Neural progenitor cell (in vitro differentiated cells): Measurements from ENCODE around the gene UCN2. TPM values are rescaled to one million over a fixed set of nuclear protein-coding genes. Genes with fewer than 3 reads are reported as not detected.

ENCODE experiments used
- DNase-seq: peaks from one replicate; pipeline ENCODE4 v3.0.0-alpha.2; 2016; ENCODE audit warnings: low spot score
- H2AFZ ChIP-seq: fragments of 200-600 bp; sonication (generic); replicated peaks from 2 replicates; pipeline ENCODE4 v1.6.1; 2016; ENCODE audit warnings: antibody characterized with exemption
- H3F3A ChIP-seq: fragments of 200-600 bp; sonication (generic); 2 replicates; pipeline ENCODE4 v1.6.1; 2016; ENCODE audit warnings: antibody characterized with exemption, low read depth
- H3K27ac ChIP-seq: fragments of 200-600 bp; sonication (generic); 2 replicates; pipeline ENCODE4 v1.5.1; 2016; ENCODE audit warnings: mild to moderate bottlenecking
- H3K27me3 ChIP-seq: fragments of 200-600 bp; sonication (generic); 2 replicates; pipeline ENCODE4 v1.6.1; 2016; ENCODE audit warnings: mild to moderate bottlenecking, moderate library complexity
- H3K36me3 ChIP-seq: fragments of 200-600 bp; sonication (generic); 2 replicates; pipeline ENCODE4 v1.5.1; 2016
- H3K4me1 ChIP-seq: fragments of 200-600 bp; sonication (generic); 2 replicates; pipeline ENCODE4 v1.6.1; 2016; ENCODE audit warnings: mixed run types
- H3K4me2 ChIP-seq: fragments of 200-600 bp; sonication (generic); 2 replicates; pipeline ENCODE4 v1.6.1; 2016
- H3K4me3 ChIP-seq: fragments of 200-600 bp; sonication (generic); 2 replicates; pipeline ENCODE4 v1.5.1; 2016
- H3K79me2 ChIP-seq: fragments of 200-600 bp; sonication (generic); 2 replicates; pipeline ENCODE4 v1.6.1; 2016; ENCODE audit warnings: low read depth
- H3K9ac ChIP-seq: fragments of 200-600 bp; sonication (generic); 2 replicates; pipeline ENCODE4 v1.6.1; 2016
- H3K9me3 ChIP-seq: fragments of 200-600 bp; sonication (generic); 2 replicates; pipeline ENCODE4 v1.5.1; 2016; ENCODE audit warnings: low read depth
- H4K20me1 ChIP-seq: fragments of 200-600 bp; sonication (generic); 2 replicates; pipeline ENCODE4 v1.6.1; 2016; ENCODE audit warnings: low read depth
- H3K27ac Mint-ChIP-seq: 3 replicates; pipeline ENCODE4 v1.8.0; 2021; ENCODE audit warnings: mixed read lengths
- H3K27me3 Mint-ChIP-seq: 2 replicates; pipeline ENCODE4 v1.8.0; 2022; ENCODE audit warnings: low read depth, mild to moderate bottlenecking, inconsistent platforms, moderate library complexity, mixed read lengths; ENCODE audit not compliant: insufficient read depth
- H3K36me3 Mint-ChIP-seq: 3 replicates; pipeline ENCODE4 v1.8.0; 2021; ENCODE audit warnings: mixed read lengths
- H3K4me1 Mint-ChIP-seq: 3 replicates; pipeline ENCODE4 v1.8.0; 2021; ENCODE audit warnings: mixed read lengths
- H3K4me3 Mint-ChIP-seq: 3 replicates; pipeline ENCODE4 v1.8.0; 2021; ENCODE audit warnings: mild to moderate bottlenecking, moderate library complexity, mixed read lengths
- H3K9me3 Mint-ChIP-seq: 3 replicates; pipeline ENCODE4 v1.8.0; 2020; ENCODE audit warnings: mixed read lengths
- CTCF ChIP-seq: fragments of 200-600 bp; sonication (generic); IDR thresholded peaks from 2 replicates; pipeline ENCODE4 v1.5.1; 2017; ENCODE audit warnings: antibody characterized with exemption, mild to moderate bottlenecking
- EZH2 ChIP-seq: fragments of 200-600 bp; sonication (generic); IDR thresholded peaks from 2 replicates; pipeline ENCODE4 v1.6.1; 2017; ENCODE audit warnings: antibody characterized with exemption, mild to moderate bottlenecking, moderate library complexity
- EZH2phosphoT487 ChIP-seq: fragments of 200-600 bp; sonication (generic); IDR thresholded peaks from 2 replicates; pipeline ENCODE4 v1.6.1; 2017; ENCODE audit warnings: antibody characterized with exemption
- total RNA-seq: library from RNA; depleted of rRNA; stranded (reverse); fragments of >200 nt; gene quantifications from 2 replicates; pipeline ENCODE4 v1.2.3, GENCODE V29; 2015; ENCODE audit warnings: low replicate concordance

The UCN2 gene
- total RNA-seq, 1 donor from 2014 or later = not detected

- Histone ChIP-seq H3K4me1 (no peaks in the 10 kb centered on the region), H3F3A (no peaks in the 10 kb centered on the region), H3K4me3 (no peak overlapping the region), H3K9ac (no peak overlapping the region), H3K9me3 (no peaks in the 10 kb centered on the region), H4K20me1 (no peaks in the 10 kb centered on the region), H2AFZ (no peak overlapping the region), H3K79me2 (no peaks in the 10 kb centered on the region), H3K27ac (no peak overlapping the region), H3K27me3 (no peaks in the 10 kb centered on the region), H3K36me3 (no peaks in the 10 kb centered on the region), H3K4me2 (no peak overlapping the region)
- Mint-ChIP-seq H3K4me3 (no peak overlapping the region), H3K9me3 (no peaks in the 10 kb centered on the region), H3K27me3 (no peaks in the 10 kb centered on the region), H3K36me3 (peaks cover 5% of the 10 kb centered on the region), H3K4me1 (no peaks in the 10 kb centered on the region), H3K27ac (peak overlapping the region; percentile 33)
- DNase-seq = no peak
- TF ChIP-seq EZH2phosphoT487 = no peak
- TF ChIP-seq CTCF = no peak
- no peak for TF ChIP-seq EZH2
These were observed 44.8 kb downstream of the UCN2 start for GRCh38 chr3:48518638-48519276.

GRCh38 chr3:48518069-48518468, 45.5 kb downstream of the UCN2 start:
- no peak overlapping the region for H3K27ac ChIP-seq
- H3K9ac ChIP-seq = no peak overlapping the region
- H3K4me3 ChIP-seq = no peak overlapping the region
- H3K27ac Mint-ChIP-seq = no peak overlapping the region
- no peaks in the 10 kb centered on the region for H3K9me3 ChIP-seq
- no peaks in the 10 kb centered on the region for H3K79me2 ChIP-seq
- H3F3A ChIP-seq = no peaks in the 10 kb centered on the region
- no peaks in the 10 kb centered on the region for H3K4me1 ChIP-seq
- no peaks in the 10 kb centered on the region for H3K27me3 Mint-ChIP-seq
- H3K36me3 ChIP-seq = no peaks in the 10 kb centered on the region
- H3K4me1 Mint-ChIP-seq = no peaks in the 10 kb centered on the region
- H4K20me1 ChIP-seq = no peaks in the 10 kb centered on the region
- H3K4me2 ChIP-seq = no peak overlapping the region
- H3K27me3 ChIP-seq = no peaks in the 10 kb centered on the region
- no peak for DNase-seq
- TF ChIP-seq EZH2phosphoT487 (no peak), CTCF (no peak), EZH2 (no peak)
- H3K4me3 Mint-ChIP-seq = no peak overlapping the region
- no peak overlapping the region for H2AFZ ChIP-seq
- no peaks in the 10 kb centered on the region for H3K9me3 Mint-ChIP-seq
- peaks cover 3% of the 10 kb centered on the region for H3K36me3 Mint-ChIP-seq

GRCh38 chr3:48516571-48516970, 47.0 kb downstream of the UCN2 start:
- DNase-seq = no peak
- Histone ChIP-seq H3K27ac (no peak overlapping the region), H3K4me1 (no peaks in the 10 kb centered on the region), H3K9ac (no peak overlapping the region), H3K4me3 (no peak overlapping the region), H3K9me3 (no peaks in the 10 kb centered on the region), H2AFZ (no peak overlapping the region), H3F3A (peaks cover 3% of the 10 kb centered on the region), H3K36me3 (no peaks in the 10 kb centered on the region), H3K27me3 (no peaks in the 10 kb centered on the region), H3K4me2 (no peak overlapping the region), H3K79me2 (no peaks in the 10 kb centered on the region), H4K20me1 (no peaks in the 10 kb centered on the region)
- TF ChIP-seq CTCF (no peak), EZH2phosphoT487 (no peak), EZH2 (no peak)
- no peaks in the 10 kb centered on the region for H3K4me1 Mint-ChIP-seq
- no peaks in the 10 kb centered on the region for H3K36me3 Mint-ChIP-seq
- H3K27ac Mint-ChIP-seq = no peak overlapping the region
- H3K9me3 Mint-ChIP-seq = no peaks in the 10 kb centered on the region
- peaks cover 3% of the 10 kb centered on the region for H3K27me3 Mint-ChIP-seq
- no peak overlapping the region for H3K4me3 Mint-ChIP-seq
